HG02623 (cell line): ENCODE measurements around the gene LRRC7.
"Not testable (repeated sequence)": the region's sequence is repeated elsewhere in the genome, so short reads cannot be mapped to it uniquely, and the experiment has no call there.

Experiments
- ATAC-seq: cut with Tn5 transposase; IDR thresholded peaks from one replicate; pipeline ENCODE4 v1.9.1; 2021; ENCODE audit warnings: moderate library complexity; ENCODE audit not compliant: unreplicated experiment

The LRRC7 gene

DNA sequence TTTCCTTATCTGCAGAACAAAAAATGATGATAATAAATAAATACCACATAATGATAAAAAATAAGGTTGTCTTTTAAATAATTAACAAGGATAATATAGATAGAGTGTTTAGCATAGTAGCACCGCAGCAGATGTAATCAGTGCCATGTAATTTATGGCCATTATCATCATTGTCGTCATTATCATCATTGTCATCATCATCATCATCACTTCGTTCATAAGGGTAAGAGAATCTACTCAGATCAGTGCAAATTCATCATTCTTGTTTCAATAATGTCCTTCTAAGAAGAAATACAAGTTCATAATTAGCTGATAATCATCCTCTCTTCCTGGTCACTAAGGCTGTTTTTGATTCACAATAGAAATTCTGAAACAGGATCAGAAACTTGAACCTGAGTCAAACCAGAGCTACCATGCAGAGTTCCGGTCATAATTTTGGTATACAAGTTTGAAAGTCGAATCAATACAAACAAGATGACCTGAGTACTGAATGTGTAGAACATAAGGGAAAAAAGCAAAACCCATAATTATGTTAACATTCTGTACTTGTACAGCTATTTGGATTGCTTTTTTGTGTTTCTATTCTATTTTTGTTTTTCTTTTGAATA, 465.6 kb downstream of the LRRC7 start:
- no peak for ATAC-seq

DNA sequence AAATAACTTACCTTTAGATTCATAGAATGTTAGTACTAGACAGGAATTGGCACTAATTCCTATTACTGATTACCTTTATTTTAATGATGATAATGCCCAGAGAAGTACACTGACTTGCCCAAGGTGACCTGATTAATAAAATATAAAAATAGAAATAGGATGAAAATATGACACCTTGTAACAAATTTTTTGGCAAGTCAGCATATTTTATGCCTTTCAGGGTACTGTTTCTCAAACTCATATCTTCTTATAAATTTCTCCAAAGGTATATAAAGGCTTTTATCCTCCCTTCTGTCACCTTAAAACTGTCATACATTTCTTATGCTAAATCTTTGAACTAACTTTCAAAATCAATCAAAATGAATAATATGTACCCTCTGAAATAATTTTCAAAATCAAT, 466.2 kb downstream of the LRRC7 start:
- ATAC-seq: no peak

DNA sequence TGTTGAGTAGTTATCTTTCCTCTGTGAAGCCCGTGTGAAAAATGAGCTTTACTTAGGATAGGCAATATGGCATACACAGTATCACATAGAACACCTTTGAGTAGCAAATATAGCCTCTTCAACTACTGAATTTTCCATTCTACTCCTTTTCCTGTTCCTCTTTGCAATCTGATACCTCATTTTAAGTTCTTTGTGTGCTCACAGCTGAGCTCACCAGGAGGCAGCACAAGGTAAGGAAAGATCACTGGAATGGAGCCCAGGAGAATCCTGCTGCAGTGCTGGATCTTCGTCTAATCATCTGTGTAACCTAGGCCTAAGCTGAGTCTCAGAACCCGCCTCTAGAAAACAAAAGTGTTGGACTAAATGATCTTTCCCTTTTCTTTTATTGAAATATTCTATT, 466.7 kb downstream of the LRRC7 start:
- no peak for ATAC-seq

DNA sequence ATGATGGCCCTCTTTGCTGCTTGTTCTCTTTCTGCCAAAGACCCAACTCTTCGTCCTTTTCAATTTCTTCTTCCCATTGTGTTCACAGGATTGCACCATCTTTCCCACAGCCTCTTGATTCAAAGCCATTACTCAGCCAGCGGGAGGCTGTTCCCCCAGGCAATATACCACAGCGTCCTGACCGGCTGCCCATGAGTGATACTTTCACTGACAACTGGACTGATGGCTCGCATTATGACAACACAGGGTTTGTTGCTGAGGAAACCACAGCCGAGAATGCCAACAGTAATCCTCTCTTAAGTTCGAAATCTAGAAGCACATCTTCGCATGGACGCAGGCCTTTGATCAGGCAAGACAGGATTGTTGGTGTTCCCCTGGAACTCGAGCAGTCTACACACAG, 470.3 kb downstream of the LRRC7 start:
- ATAC-seq: no peak

DNA sequence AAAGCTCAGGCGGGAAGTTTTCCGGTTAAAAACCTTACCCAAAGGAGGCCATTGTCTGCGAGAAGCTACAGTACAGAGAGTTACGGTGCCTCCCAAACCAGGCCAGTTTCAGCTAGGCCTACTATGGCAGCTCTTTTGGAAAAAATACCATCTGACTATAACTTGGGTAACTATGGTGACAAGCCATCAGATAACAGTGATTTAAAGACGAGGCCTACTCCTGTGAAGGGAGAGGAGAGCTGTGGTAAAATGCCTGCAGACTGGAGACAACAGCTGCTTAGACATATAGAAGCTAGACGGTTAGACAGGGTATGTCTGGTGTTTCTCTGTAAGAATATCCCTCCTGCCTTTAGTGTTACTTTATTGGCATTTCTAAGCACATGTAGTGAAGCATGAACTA, 471.8 kb downstream of the LRRC7 start:
- ATAC-seq: no peak

DNA sequence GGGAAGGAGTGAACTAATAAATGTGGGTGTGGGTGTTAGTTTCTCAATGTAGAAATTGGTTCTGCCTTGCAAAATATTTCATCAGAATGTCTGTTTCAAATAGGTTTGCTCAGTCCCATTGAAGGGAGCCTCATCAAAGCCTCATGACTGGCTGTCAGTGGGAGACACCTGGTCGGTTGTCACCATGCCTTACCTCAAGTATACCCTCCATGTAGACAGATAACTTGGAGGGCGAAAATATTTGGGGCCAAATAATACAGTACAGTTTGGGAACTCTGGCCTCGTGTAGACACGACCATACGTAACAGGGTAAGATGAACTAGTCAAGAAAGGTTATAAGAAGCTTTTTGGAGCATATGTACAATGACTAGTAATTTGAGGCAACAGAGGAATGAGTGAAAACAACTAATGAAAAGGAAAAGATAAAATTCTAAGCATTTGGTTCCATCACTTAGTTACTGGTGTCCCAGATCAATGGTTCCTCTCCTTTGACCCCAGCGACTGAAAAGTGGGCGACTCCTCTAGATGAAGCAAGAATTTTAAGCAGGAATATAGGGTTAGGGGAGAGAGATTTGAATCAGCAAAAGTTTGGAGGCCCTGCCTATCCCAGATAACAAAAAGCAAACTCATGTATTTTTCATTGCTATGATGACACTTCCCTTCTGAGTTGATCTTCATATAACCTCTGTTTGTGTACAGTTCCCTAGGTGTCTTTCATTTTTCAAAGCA, 473.8 kb downstream of the LRRC7 start:
- ATAC-seq: no peak

DNA sequence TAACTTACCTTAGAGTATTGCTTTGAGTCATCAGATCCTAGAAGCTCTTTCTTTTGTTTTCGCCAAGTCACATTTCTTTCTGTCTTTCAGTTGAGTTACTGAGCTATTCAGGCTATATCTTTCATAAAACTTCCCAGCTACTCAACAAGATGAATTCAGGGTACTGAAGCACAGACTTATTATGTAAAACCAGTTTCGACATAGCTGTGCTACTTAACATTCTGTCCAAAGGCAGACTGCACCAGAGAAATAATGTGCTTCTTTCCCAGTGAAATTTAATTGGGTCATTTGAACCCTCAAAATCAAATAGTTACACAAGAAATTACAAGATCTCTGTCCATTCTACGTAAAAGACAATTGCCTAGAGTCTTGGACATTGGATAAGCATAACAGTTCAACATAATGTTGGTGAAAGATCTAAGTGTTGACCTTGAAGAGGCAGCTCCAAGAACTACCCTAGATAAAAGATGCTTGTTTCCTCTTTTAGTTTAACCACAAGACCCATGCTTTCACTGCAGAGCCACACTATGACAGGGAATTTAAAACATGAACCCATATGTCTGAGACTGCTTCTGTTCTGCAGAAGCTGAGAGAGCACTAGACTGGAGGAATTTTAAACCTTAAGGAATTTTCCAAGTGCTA, 474.5 kb downstream of the LRRC7 start:
- ATAC-seq: no peak

DNA sequence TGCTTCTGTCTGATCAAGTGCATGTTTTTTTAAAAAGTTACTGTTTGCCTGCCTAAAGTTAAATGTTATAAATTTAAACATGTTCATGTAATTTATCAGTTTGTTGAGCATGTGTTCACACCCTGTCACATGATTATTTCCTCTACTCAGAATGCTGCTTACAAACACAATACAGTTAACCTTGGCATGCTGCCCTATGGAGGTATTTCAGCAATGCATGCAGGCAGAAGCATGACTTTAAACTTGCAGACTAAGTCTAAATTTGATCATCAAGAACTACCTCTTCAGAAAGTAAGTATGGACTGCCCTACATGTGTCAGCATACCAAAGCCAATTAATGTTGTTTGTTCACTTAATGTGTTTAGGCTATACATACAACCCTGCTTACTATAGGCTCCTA, 476.1 kb downstream of the LRRC7 start:
- no peak for ATAC-seq

DNA sequence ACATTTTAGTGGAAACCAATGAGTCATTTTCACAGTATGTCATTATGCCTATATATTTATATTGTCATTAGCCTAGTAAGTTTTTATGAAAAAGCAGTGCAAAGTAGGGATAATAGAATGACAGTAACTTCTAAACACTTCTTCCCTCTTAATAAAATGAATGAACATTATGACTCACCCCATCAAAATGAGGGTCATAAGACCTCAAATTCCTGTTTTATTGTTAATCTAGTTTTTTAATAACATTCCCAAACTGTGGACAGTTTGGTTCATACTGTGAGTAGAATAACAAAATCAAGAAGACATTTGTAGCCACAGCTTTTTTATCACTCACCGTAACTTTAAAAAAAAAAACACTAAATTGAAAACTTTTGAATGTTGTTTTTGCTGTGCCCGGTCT, 477.1 kb downstream of the LRRC7 start:
- no peak for ATAC-seq

DNA sequence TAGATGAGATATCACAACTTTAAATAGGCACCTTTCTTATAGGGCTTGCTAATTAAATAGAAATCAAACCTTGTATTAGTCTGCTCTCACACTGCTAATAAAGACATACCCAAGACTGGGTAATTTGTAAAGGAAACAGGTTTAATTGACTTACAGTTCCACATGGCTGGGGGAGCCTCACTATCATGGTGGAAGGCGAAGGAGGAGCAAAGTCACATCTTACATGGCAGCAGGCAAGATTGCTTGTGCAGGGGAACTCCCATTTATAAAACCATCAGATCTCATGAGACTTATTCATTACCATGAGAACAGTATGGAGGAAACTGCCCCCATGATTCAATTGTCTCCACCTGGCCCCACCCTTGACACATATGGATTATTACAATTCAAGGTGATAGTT, 477.9 kb downstream of the LRRC7 start:
- ATAC-seq: not testable (repeated sequence)

DNA sequence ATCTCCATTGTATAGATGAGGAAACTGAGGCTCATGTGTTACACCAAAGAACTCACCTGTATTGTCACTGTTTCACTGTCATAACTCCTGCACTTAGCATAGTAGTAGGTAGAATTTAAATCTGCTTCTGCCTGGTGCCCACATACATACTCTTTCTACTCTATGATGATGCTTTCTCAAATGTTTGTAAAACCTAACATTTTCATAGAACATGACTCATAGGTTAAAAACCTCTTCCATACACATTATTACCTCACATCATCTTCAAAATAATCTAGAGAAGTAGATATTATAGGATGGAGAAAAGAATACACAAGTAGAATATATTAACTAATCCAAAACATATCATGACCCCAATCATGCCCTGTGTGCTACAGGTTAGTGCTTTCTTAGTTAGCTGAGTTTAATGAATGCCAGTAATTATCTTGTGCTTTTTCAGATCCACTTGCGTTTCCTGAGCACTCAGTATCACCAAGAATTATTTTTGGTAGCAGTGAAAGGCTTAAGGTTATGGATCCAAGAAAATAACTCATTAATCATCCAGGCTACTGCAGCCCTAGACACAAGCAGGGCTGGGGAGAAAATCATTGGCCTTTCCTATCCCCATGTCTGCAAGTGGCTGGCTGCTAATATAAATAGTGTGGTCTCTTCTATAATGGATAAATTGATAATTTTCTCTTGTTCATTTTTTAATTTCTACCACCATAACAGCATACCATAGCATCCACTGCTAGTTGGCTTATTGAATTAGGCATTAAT, 480.8 kb downstream of the LRRC7 start:
- ATAC-seq: no peak

DNA sequence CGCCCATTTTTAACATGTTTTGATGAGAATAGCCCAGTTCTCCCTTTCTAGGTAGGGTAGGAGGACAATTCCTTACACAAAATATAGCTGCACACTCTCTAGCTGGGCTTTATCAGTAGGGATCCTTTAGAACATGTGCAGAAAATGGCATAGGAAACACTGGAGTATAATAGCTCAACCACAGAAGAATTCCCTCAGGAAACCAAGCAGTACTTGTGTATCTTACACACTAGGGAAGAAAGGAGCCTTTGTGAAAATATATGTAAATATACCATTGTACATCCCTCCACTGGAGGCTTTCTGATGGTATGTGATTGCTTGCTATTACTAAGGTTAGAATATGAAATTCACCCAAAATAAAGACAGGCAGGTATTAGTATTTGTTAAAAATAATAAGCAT, 484.2 kb downstream of the LRRC7 start:
- no peak for ATAC-seq

DNA sequence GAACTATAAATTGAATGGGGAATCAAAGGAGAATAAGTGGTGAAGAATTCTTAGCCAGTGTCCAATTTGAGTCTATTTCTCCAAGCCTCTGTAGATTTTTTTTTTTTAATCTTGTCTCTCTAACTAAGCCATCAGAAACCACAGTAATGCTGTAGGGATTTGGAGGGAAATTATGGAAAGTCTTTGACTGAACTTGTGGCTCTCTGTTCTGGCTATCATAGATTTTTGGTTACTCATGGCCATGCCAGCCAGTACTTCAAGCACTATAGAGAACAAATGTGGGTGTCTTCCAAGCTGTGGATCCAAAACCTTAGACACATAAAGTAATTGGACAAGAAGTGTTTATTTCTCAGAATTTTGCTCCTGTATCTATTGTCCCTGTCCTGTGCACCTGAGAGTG, 489.8 kb downstream of the LRRC7 start:
- ATAC-seq: no peak

DNA sequence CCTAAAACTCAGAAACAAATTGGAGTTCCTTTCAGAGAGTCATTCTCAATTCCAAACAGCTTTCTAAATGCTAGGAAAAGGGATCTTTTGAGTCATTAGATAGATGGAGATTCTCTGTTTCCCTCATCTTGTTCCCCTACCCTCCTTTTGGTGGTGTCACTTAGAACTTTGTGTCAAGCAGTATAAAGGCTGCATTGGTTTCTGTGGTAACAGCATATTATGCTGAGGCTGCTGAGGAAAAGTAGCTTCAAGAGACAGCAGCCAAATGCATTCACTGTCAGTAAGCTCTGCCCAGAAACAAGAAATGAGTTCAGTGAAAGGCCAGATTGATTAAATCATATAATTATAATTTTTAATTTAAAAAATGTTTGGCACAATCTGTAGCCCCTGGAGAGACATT, 493.5 kb downstream of the LRRC7 start:
- ATAC-seq: no peak

DNA sequence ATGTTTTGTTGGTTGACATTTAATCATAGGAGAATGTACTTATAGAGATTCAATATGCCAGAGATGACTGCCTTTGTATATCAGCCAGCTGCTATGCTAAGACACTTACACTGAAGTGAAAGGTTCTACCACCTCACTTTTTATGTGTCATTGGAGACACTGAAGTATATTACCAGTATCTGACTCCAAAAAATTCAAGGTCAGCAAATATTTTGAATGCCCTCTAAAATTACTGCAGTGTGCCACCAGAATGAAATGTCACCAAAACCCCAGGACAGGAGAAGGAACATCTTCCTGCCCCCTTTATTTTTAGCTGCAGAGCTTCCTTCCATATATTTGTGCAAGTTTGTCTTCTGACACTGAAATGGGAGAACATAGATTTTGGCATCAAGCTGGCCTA, 496.1 kb downstream of the LRRC7 start:
- ATAC-seq: no peak

DNA sequence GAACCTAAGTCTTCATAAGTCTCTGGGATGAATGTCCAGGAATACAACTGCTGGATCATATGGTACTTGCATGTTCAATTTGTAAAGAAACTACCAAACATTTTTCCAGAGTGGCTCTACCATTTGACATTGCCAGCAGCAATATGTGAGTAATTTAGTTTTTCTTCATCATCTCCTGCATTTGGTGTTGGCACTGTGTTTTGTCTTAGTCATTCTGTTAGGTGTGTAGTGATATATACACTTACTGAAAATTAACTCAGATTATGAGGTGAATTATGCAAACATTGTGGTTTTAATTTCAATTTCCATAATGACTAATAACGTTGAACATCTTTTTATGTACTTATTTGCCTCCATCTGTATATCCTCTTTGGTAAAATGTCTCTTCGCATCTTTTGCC, 499.0 kb downstream of the LRRC7 start:
- no peak for ATAC-seq

DNA sequence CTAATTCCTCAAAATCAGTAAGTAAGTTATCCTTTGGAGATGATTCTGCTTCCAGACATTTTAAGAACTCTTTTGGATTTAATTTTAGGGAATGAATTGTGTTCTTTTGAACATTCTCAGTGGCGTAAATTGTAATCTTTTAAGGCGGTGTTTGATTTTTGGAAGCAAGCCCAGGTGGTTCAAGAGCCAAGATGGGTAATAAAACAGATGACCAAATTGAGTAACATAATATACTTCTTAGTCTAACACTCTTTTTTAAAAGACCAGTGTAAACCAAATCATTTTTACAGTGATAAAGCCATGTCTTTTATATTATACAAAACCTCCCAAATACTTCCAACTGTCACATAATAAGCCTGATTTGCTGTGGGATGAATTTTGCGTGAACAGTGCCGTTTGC, 503.9 kb downstream of the LRRC7 start:
- ATAC-seq: no peak

DNA sequence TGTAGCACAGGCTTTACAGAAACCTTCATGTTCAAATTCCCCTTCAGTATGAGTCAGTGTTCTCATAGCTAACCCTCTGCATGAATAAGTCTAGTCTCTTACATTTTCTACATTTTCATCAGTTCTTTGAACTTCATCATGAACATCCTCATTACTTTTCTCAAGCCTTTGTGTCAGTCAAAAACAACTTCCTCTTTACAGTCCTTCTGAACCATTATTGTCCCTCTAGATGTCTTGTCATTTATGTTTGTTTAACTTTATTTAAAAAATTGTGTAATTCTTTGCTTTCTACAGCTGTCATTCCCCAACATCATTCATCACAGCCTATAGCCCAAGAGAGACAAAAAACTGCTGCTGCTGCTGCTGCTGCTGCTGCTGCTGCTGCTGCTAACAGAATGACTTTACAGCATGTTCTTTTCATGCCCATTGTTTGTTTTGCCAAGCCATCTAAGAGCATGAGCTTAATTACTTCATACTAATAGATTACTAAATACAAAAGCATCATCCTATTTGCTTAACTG, 504.6 kb downstream of the LRRC7 start:
- no peak for ATAC-seq

DNA sequence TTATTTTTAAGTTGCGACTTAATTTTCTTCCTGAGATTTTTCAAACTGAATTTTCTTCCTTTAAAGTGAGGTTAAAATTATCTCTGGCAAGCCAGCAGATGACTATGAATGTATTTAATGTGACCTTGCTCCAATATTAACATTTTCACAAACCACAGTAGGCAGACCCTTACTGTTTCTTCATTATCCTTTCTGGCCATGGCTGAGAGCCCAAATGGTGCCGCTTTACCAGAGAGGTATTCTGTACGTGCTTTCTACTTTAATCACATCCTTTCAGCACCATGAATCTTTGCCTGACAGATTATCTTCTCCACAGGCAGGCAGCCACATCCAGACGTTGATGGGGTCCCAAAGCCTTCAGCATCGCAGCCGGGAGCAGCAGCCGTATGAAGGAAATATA, 508.0 kb downstream of the LRRC7 start:
- ATAC-seq: no peak

DNA sequence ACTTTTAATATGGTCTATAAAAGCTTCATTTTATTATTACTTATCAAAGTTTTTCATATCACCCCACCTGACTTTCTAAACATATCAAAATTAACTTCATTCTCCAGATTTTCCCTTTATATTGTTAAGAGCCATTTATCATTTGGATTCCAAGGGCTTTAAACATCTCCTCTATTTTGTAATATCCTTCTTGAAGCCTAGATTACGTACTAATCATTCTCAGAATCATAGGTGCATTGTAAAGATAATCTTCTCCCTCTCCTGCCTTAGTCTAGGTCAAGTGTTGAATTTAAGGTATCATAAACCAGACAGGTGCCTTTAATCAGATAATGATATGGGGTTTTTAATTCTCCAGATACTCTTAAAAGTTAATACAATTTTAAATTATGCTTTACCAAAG, 509.3 kb downstream of the LRRC7 start:
- ATAC-seq: no peak

DNA sequence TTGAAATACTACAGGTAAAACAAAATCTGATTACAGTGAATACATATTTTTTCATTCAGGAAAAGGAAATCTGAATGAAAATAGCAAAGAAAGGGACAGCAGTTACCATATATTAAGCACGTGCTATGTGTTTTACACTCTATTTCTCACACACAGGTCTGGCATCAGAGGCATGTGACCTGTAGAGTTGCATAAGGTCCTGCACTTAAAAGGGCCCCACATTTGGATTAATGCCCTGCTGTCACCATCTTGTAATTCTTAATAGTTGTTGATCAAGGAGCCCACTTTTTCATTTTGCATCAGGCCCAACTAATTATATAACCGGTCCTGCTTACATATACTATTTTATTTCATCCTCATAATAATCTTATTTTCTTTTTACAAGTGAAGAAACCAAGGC, 511.8 kb downstream of the LRRC7 start:
- no peak for ATAC-seq

DNA sequence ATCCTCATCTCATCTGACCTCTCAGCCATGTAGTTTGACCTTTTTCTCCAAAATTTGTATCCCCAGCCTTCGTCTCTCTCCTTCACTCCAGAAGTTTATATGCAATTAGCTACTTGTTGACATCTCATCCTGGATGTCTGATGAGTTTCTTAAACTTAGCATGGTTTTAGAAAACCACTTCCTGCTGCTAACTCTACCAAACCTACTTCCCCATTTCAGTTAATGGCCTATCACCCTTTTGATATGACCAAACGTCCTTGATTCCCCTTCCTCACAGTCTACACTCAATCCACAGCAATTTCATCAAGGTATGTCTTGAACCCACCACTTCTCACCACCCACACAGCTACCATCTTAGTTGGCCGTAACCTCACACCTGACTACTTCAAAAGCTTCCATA, 515.8 kb downstream of the LRRC7 start:
- no peak for ATAC-seq
